Tibial artery (tissue), 4 donors: Measurements from ENCODE around the gene TIGIT.

Source experiments
- DNase-seq, 2 donors: peaks; one replicate each; pipeline ENCODE4 v3.0.0-alpha.2; 2019
- H3K27ac ChIP-seq, 2 donors: fragments of 200-600 bp; sonication (generic) in 1 of 2; 1 replicate in 1 of 2; 2 replicates in 1 of 2; pipeline ENCODE4 v1.5.1; 2018 to 2019; ENCODE audit warnings: mild to moderate bottlenecking in 1 of 2
- H3K27me3 ChIP-seq, 2 donors: fragments of 200-600 bp; sonication (generic) in 1 of 2; one replicate each; pipeline versions ENCODE4 v1.5.1 to v1.6.0; 2016 to 2019
- H3K36me3 ChIP-seq, 3 donors: fragments of 200-600 bp; sonication (generic) in 2 of 3; one replicate each; pipeline ENCODE4 v1.5.1; 2016 to 2019; ENCODE audit warnings: mild to moderate bottlenecking in 2 of 3
- H3K4me1 ChIP-seq, 4 donors: fragments of 200-600 bp; sonication (generic) in 2 of 4; 1 replicate in 3 of 4; 2 replicates in 1 of 4; pipeline ENCODE4 v1.5.1; 2016 to 2019
- H3K4me3 ChIP-seq, 2 donors: fragments of 200-600 bp; sonication (generic) in 1 of 2; 1 replicate in 1 of 2; 2 replicates in 1 of 2; pipeline ENCODE4 v1.5.1; 2018 to 2019; ENCODE audit warnings: mild to moderate bottlenecking in 2 of 2
- H3K9me3 ChIP-seq, 3 donors: fragments of 200-600 bp; sonication (generic) in 1 of 3; one replicate each; pipeline ENCODE4 v1.5.1; 2016 to 2019
- CTCF ChIP-seq, 2 experiments: fragments of 200-600 bp in 1 of 2; fragments of 450-650 bp in 1 of 2; IDR thresholded peaks; one replicate each; pipeline ENCODE4 v1.5.1; 2017 to 2019; ENCODE audit warnings: antibody characterized with exemption in 2 of 2, mild to moderate bottlenecking in 1 of 2, moderate library complexity in 1 of 2
- intact Hi-C: fragments of 100-400 bp; cut with DNase I; formaldehyde crosslinking; loops from one replicate; pipeline ENCODE4 v1.15.0; 2023; ENCODE audit warnings: low total_unique reads

The TIGIT gene

GRCh38 chr3:114351822-114352145 is 58.0 kb downstream of the TIGIT start:
- Histone ChIP-seq H3K27me3 (no peaks in the 10 kb centered on the region), H3K9me3 (no peaks in the 10 kb centered on the region), H3K4me3 (no peak overlapping the region), H3K27ac (no peak overlapping the region), H3K4me1 (peaks cover 0 to 9% (median 4%) of the 10 kb centered on the region in 4 donors), H3K36me3 (peaks cover 23 to 33% (median 29%) of the 10 kb centered on the region in 3 donors)
- intact Hi-C loops: no loop called here
- DNase-seq: no peak
- no peak for TF ChIP-seq CTCF (IDR thresholded peaks at IDR 0.05)

- TF ChIP-seq CTCF (IDR thresholded peaks at IDR 0.05): no peak
- intact Hi-C loops: no loop called here
These were observed 61.8 kb downstream of the TIGIT start for GRCh38 chr3:114355653-114356052.

GRCh38 chr3:114356066-114356465 is 62.2 kb downstream of the TIGIT start:
- DNase-seq: no peak
- TF ChIP-seq CTCF (IDR thresholded peaks at IDR 0.05): no peak
- Histone ChIP-seq H3K27ac (no peak overlapping the region), H3K4me1 (peaks cover 0 to 9% (median 4%) of the 10 kb centered on the region in 4 donors), H3K4me3 (no peak overlapping the region), H3K9me3 (no peaks in the 10 kb centered on the region), H3K27me3 (no peaks in the 10 kb centered on the region), H3K36me3 (peaks cover 7 to 10% (median 9%) of the 10 kb centered on the region in 3 donors)
- intact Hi-C loops: no loop called here

More at GRCh38 chr3:114355653-114356052, 61.8 kb downstream of the TIGIT start:
- Histone ChIP-seq H3K4me1 (peaks cover 0 to 9% (median 4%) of the 10 kb centered on the region in 4 donors), H3K27me3 (no peaks in the 10 kb centered on the region), H3K4me3 (no peak overlapping the region), H3K36me3 (peaks cover 11 to 14% (median 13%) of the 10 kb centered on the region in 3 donors), H3K27ac (no peak overlapping the region), H3K9me3 (no peaks in the 10 kb centered on the region)
- no peak for DNase-seq

GRCh38 chr3:114356525-114356924 is 62.7 kb downstream of the TIGIT start:
- no peak for DNase-seq
- peaks cover 2 to 6% (median 4%) of the 10 kb centered on the region in 3 donors for H3K36me3 ChIP-seq
- no peak overlapping the region for H3K27ac ChIP-seq
- no peaks in the 10 kb centered on the region for H3K27me3 ChIP-seq
- intact Hi-C loops: no loop called here
- no peak for TF ChIP-seq CTCF (IDR thresholded peaks at IDR 0.05)
- no peak overlapping the region for H3K4me3 ChIP-seq
- H3K9me3 ChIP-seq: no peaks in the 10 kb centered on the region
- H3K4me1 ChIP-seq: peaks cover 0 to 9% (median 4%) of the 10 kb centered on the region in 4 donors
